ENCODE results near the gene PPCS. TPM values are rescaled to one million over a fixed set of nuclear protein-coding genes. Genes with fewer than 3 reads are reported as not detected.

The PPCS gene
- total and polyA plus RNA-seq, 2 of the 8 experiments (the other 6 are each of a cell fraction or from before 2014, with no cell fraction given), result 24.5 to 35.3 TPM

- TF ChIP-seq EP300 (IDR thresholded peaks at IDR 0.05; ENCODE audit: borderline replicate concordance in 1 of 2, low read depth in 2 of 2, low read length in 2 of 2) (no peak; a peak in 1 of 3 replicates), HDAC2 (IDR thresholded peaks at IDR 0.05; ENCODE audit: borderline replicate concordance in 1 of 2, low read depth in 2 of 2, low read length in 2 of 2) (peak in 1 of 2 experiments; percentile 5; a peak in 1 of 4 replicates), RAD21 (IDR thresholded peaks at IDR 0.05 in 1 of 2, conservative IDR thresholded peaks at IDR 0.05 in 1 of 2; ENCODE audit: low read depth in 2 of 2, low read length in 2 of 2) (no peak), POU5F1 (IDR thresholded peaks at IDR 0.05; ENCODE audit: low read depth, low read length) (no peak), KDM1A (IDR thresholded peaks at IDR 0.05; ENCODE audit: borderline replicate concordance, low read length) (no peak), TEAD4 (IDR thresholded peaks at IDR 0.05; ENCODE audit: low read depth, low read length) (no peak), CREB1 (IDR thresholded peaks at IDR 0.05) (peak; percentile 88), CHD2 (IDR thresholded peaks at IDR 0.05; ENCODE audit: low read length) (peak; percentile 63; the same call in 1 of the 2 replicates), CEBPB (IDR thresholded peaks at IDR 0.05; ENCODE audit: low read depth, low read length) (no peak), SIRT6 (IDR thresholded peaks at IDR 0.05; ENCODE audit: low read length) (no peak), RFX5 (IDR thresholded peaks at IDR 0.05; ENCODE audit: borderline replicate concordance, low read depth, low read length) (no peak), CHD1 (IDR thresholded peaks at IDR 0.05; ENCODE audit: low read depth, low read length) (no peak), CTCF (IDR thresholded peaks at IDR 0.05; ENCODE audit: control extremely low read depth in 1 of 3, insufficient read depth in 1 of 3, low read depth in 1 of 3, low read length in 3 of 3) (no peak), CBX8 (IDR thresholded peaks at IDR 0.05; ENCODE audit: borderline replicate concordance, low read depth, low read length) (no peak), NANOG (IDR thresholded peaks at IDR 0.05; ENCODE audit: insufficient read depth, low read depth, low read length, poor library complexity, severe bottlenecking) (no peak), GABPA (IDR thresholded peaks at IDR 0.05; ENCODE audit: borderline replicate concordance, insufficient read depth, low read length) (no peak), MAX (IDR thresholded peaks at IDR 0.05) (no peak; the same call in none of the 2 replicates), ASH2L (IDR thresholded peaks at IDR 0.05; ENCODE audit: low read length) (peak; percentile 49), SIX5 (IDR thresholded peaks at IDR 0.05; ENCODE audit: low read depth, low read length) (no peak; the same call in 1 of the 2 replicates), PHF8 (conservative IDR thresholded peaks at IDR 0.05; ENCODE audit: low read depth, low read length) (peak; percentile 7; the same call in 1 of the 2 replicates)
Observed at GRCh38 chr1:42462828-42463763, 6.8 kb downstream of the PPCS start, which contains the start of gene CCDC30 (continued).
